Natural killer cell (primary cell): ENCODE data around the gene GAP43. TPM values are rescaled to one million over a fixed set of nuclear protein-coding genes. Genes with fewer than 3 reads are reported as not detected.

Source experiments
- ATAC-seq, 3 donors: fragments of 150-1000 bp in 2 of 3; fragments of 200-7000 bp in 1 of 3; cut with Tn5 transposase; 1 replicate in 1 of 3; 2 replicates in 2 of 3; pipeline ENCODE4 v1.10.0; 2021; ENCODE audit warnings: mild to moderate bottlenecking in 2 of 3, moderate library complexity in 2 of 3
- DNase-seq, 2 donors: peaks; one replicate each; pipeline versions ENCODE4 v3.0.0 to v3.0.0-alpha.2; 2013 to 2021; ENCODE audit warnings: mixed read lengths in 1 of 2
- H3K27ac ChIP-seq: one replicate; pipeline ENCODE4 v1.5.1; 2013; ENCODE audit warnings: mild to moderate bottlenecking, low read length
- H3K27me3 ChIP-seq: one replicate; pipeline ENCODE4 v1.6.1; 2013; ENCODE audit warnings: low read length; ENCODE audit not compliant: control insufficient read depth, insufficient read depth
- H3K36me3 ChIP-seq: one replicate; pipeline ENCODE4 v1.6.1; 2013; ENCODE audit warnings: low read length; ENCODE audit not compliant: control insufficient read depth, insufficient read depth
- H3K4me1 ChIP-seq: one replicate; pipeline ENCODE4 v1.6.1; 2013; ENCODE audit warnings: low read length; ENCODE audit not compliant: control insufficient read depth, insufficient read depth
- H3K4me3 ChIP-seq: one replicate; pipeline ENCODE4 v1.5.1; 2013; ENCODE audit warnings: low read length
- H3K9me3 ChIP-seq: one replicate; pipeline ENCODE4 v1.6.1; 2013; ENCODE audit warnings: low read length; ENCODE audit not compliant: control insufficient read depth, insufficient read depth
- H3K27ac Mint-ChIP-seq, 2 donors: one replicate each; pipeline ENCODE4 v1.8.0; 2022; ENCODE audit warnings: mild to moderate bottlenecking in 2 of 2, mixed read lengths in 2 of 2, moderate library complexity in 1 of 2
- H3K27me3 Mint-ChIP-seq, 2 donors: one replicate each; pipeline ENCODE4 v1.8.0; 2022; ENCODE audit warnings: low read depth in 2 of 2, mixed read lengths in 2 of 2
- H3K36me3 Mint-ChIP-seq: one replicate; pipeline ENCODE4 v1.8.0; 2022; ENCODE audit warnings: mixed read lengths
- H3K4me1 Mint-ChIP-seq, 2 donors: one replicate each; pipeline ENCODE4 v1.8.0; 2022; ENCODE audit warnings: mixed read lengths in 2 of 2
- H3K4me3 Mint-ChIP-seq: one replicate; pipeline ENCODE4 v1.8.0; 2022; ENCODE audit warnings: mild to moderate bottlenecking, moderate library complexity, mixed read lengths
- H3K9me3 Mint-ChIP-seq, 2 donors: one replicate each; pipeline ENCODE4 v1.8.0; 2022; ENCODE audit warnings: mixed read lengths in 2 of 2
- WGBS: methylation state at CpG from one replicate; pipeline ENCODE4 v1.1.7; 2013; ENCODE audit warnings: missing lambda C conversion rate; ENCODE audit not compliant: insufficient coverage; 5-methylcytosine and 5-hydroxymethylcytosine counted together
- intact Hi-C: fragments of 100-400 bp; cut with micrococcal nuclease; formaldehyde crosslinking; loops from one replicate; pipeline ENCODE4 v1.14.2; 2022
- total RNA-seq, 4 donors: library from RNA; stranded (reverse); fragments of 120-200 nt in 1 of 4; gene quantifications; one replicate each; pipeline versions ENCODE4 v1.2.3 to v1.2.4, GENCODE V29; 2013 to 2022
- TF ChIP-seq, protein P1 (sequence below): fragments of 200-600 bp; IDR thresholded peaks from one replicate; pipeline ENCODE4 v1.8.0; 2022; ENCODE audit warnings: antibody characterized with exemption

GAP43 gene
- total RNA-seq, 3 donors from 2014 or later (not counting 1 experiment from before 2014, with no cell fraction given): 0.14 TPM; not detected in 2

DNA sequence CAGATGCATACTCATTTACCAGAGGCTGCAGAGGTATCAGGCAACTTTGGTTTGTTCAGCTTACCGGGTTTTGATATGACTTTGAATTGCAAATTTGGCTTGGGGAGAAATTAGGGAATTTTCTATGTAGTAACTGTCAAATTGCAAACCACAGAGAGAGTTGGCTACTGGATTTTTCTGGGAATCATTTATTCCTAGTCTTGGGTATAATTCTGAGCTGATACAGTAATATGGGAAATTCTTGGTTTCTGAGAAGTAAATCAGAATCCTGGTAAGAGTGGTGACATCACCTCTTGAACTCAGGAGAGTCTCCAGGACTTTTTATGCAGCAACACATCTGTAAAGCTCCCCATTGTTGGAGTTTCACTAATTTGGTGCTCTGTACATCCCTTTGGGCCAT, 39.0 kb downstream of the GAP43 start:
- H3K36me3 ChIP-seq: no peaks in the 10 kb centered on the region
- peaks cover 0 to 30% of the 10 kb centered on the region in 2 donors for H3K27me3 Mint-ChIP-seq
- TF ChIP-seq, protein P1, sequence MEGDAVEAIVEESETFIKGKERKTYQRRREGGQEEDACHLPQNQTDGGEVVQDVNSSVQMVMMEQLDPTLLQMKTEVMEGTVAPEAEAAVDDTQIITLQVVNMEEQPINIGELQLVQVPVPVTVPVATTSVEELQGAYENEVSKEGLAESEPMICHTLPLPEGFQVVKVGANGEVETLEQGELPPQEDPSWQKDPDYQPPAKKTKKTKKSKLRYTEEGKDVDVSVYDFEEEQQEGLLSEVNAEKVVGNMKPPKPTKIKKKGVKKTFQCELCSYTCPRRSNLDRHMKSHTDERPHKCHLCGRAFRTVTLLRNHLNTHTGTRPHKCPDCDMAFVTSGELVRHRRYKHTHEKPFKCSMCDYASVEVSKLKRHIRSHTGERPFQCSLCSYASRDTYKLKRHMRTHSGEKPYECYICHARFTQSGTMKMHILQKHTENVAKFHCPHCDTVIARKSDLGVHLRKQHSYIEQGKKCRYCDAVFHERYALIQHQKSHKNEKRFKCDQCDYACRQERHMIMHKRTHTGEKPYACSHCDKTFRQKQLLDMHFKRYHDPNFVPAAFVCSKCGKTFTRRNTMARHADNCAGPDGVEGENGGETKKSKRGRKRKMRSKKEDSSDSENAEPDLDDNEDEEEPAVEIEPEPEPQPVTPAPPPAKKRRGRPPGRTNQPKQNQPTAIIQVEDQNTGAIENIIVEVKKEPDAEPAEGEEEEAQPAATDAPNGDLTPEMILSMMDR: no peak
- H3K27ac ChIP-seq: no peak overlapping the region
- ATAC-seq: no peak
- H3K36me3 Mint-ChIP-seq: no peaks in the 10 kb centered on the region
- DNase-seq: no peak
- 79% methylated on average over 1 of the region's 1 CpG for WGBS
- H3K4me3 ChIP-seq: no peak overlapping the region
- peaks cover 21% of the 10 kb centered on the region in 2 donors for H3K4me1 Mint-ChIP-seq
- H3K4me1 ChIP-seq: peaks cover 14% of the 10 kb centered on the region
- intact Hi-C loops: no loop called here
- H3K9me3 ChIP-seq: no peaks in the 10 kb centered on the region
- H3K27ac Mint-ChIP-seq: no peak overlapping the region
- H3K9me3 Mint-ChIP-seq: no peaks in the 10 kb centered on the region
- H3K27me3 ChIP-seq: no peaks in the 10 kb centered on the region
- no peak overlapping the region for H3K4me3 Mint-ChIP-seq

DNA sequence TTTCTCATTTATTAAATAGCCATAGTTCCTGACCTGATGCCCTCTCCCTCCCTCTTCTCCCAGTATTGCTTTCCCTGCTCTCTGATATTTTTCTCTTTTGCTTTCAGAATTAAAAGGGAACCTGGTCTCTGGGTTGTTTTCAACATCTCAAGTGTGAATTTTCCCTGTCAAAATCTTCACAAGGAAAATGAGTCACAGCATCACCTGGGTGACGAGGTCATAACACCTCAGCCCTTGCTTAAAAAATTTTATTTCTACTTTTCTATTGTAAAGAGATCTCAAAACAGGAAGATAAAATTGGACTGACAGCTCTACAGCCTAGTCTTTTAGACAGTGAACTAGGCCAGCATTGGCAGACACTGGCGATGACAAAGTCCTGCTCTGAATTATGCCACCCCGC, 40.1 kb downstream of the GAP43 start:
- Mint-ChIP-seq H3K9me3 (no peaks in the 10 kb centered on the region), H3K36me3 (no peaks in the 10 kb centered on the region), H3K27ac (no peak overlapping the region), H3K4me1 (peaks cover 13 to 14% of the 10 kb centered on the region in 2 donors), H3K27me3 (peaks cover 0 to 30% of the 10 kb centered on the region in 2 donors), H3K4me3 (no peak overlapping the region)
- Histone ChIP-seq H3K36me3 (no peaks in the 10 kb centered on the region), H3K4me3 (no peak overlapping the region), H3K27me3 (no peaks in the 10 kb centered on the region), H3K9me3 (no peaks in the 10 kb centered on the region), H3K27ac (no peak overlapping the region), H3K4me1 (peaks cover 5% of the 10 kb centered on the region)
- ATAC-seq (no peak), DNase-seq (no peak)
- WGBS: 76% methylated on average over 3 of the region's 3 CpGs
- intact Hi-C loops: no loop called here
- TF ChIP-seq, protein P1: no peak

DNA sequence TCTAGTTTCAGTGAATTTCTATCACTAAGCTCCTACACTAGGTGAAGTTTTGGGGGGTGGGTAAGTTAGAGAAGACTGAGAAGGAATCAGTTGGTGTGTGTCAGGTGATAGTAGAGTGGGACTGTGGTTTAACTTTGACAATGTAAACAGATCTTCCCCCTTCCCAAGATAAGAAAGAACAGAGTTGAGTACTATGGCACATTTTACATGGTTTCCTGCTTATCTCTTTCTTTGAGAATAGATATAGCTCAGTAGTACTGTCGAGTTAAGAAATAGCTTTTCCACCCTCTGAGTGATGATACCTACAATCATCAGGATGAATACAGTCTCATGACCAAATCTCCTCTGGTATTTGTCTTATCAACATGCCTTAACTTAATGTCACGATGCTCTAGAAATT, 42.8 kb downstream of the GAP43 start:
- no peak overlapping the region for H3K4me3 ChIP-seq
- ATAC-seq (no peak), DNase-seq (no peak)
- H3K9me3 ChIP-seq: no peaks in the 10 kb centered on the region
- H3K27me3 ChIP-seq: no peaks in the 10 kb centered on the region
- no peak overlapping the region for H3K4me3 Mint-ChIP-seq
- H3K36me3 Mint-ChIP-seq: no peaks in the 10 kb centered on the region
- no peaks in the 10 kb centered on the region for H3K4me1 ChIP-seq
- peaks cover 0 to 31% of the 10 kb centered on the region in 2 donors for H3K27me3 Mint-ChIP-seq
- WGBS: no CpG with 5 or more reads among the region's 2 CpGs
- intact Hi-C loops: no loop called here
- H3K4me1 Mint-ChIP-seq: peaks cover 0 to 5% of the 10 kb centered on the region in 2 donors
- H3K27ac ChIP-seq: no peak overlapping the region
- no peaks in the 10 kb centered on the region for H3K9me3 Mint-ChIP-seq
- H3K36me3 ChIP-seq: no peaks in the 10 kb centered on the region
- H3K27ac Mint-ChIP-seq: no peak overlapping the region
- TF ChIP-seq, protein P1: no peak
